Neural cell (in vitro differentiated cells): ENCODE results near the gene AXL. TPM values are rescaled to one million over a fixed set of nuclear protein-coding genes. Genes with fewer than 3 reads are reported as not detected.

ENCODE experiments used
- H2AFZ ChIP-seq: fragments of 200-600, 300-800 bp; sonication (generic), shearing (Covaris generic); 2 replicates; pipeline ENCODE4 v1.6.0; 2014; ENCODE audit warnings: low read depth, mild to moderate bottlenecking, antibody characterized with exemption, low read length, moderate library complexity
- H3F3A ChIP-seq: fragments of 200-600 bp; shearing (Covaris generic); 2 replicates; pipeline ENCODE4 v1.6.1; 2016; ENCODE audit warnings: mild to moderate bottlenecking, moderate library complexity, mixed read lengths, antibody characterized with exemption, low read length; ENCODE audit not compliant: insufficient read depth, poor library complexity, severe bottlenecking
- H3K27ac ChIP-seq: fragments of 200-600, 300-800 bp; sonication (generic), shearing (Covaris generic); 2 replicates; pipeline ENCODE4 v1.5.1; 2014; ENCODE audit warnings: mild to moderate bottlenecking, low read length, moderate library complexity
- H3K27me3 ChIP-seq: fragments of 300-800, 200-600 bp; sonication (generic), shearing (Covaris generic); 2 replicates; pipeline ENCODE4 v1.6.0; 2014; ENCODE audit warnings: mild to moderate bottlenecking, low read depth, low read length, moderate library complexity; ENCODE audit not compliant: insufficient read depth
- H3K36me3 ChIP-seq: fragments of 300-800, 200-600 bp; sonication (generic), shearing (Covaris generic); 2 replicates; pipeline ENCODE4 v1.5.1; 2014; ENCODE audit warnings: mild to moderate bottlenecking, antibody characterized with exemption, low read length, moderate library complexity; ENCODE audit not compliant: insufficient read depth
- H3K4me2 ChIP-seq: fragments of 300-800, 200-600 bp; sonication (generic), shearing (Covaris generic); 2 replicates; pipeline ENCODE4 v1.6.0; 2014; ENCODE audit warnings: mild to moderate bottlenecking, low read length
- H3K4me3 ChIP-seq: fragments of 300-800, 200-600 bp; sonication (generic), shearing (Covaris generic); 2 replicates; pipeline ENCODE4 v1.5.1; 2014; ENCODE audit warnings: mild to moderate bottlenecking, low read length, moderate library complexity
- H3K79me2 ChIP-seq: fragments of 200-600 bp; shearing (Covaris generic); replicated peaks from 2 replicates; pipeline ENCODE4 v1.6.0; 2014; ENCODE audit warnings: mild to moderate bottlenecking, low read length, moderate library complexity; ENCODE audit not compliant: insufficient read depth
- H3K9ac ChIP-seq: fragments of 300-800, 200-600 bp; sonication (generic), shearing (Covaris generic); 2 replicates; pipeline ENCODE4 v1.6.1; 2016; ENCODE audit warnings: mild to moderate bottlenecking, low read length, mixed read lengths
- H3K9me2 ChIP-seq: fragments of 200-600 bp; shearing (Covaris generic); 2 replicates; pipeline ENCODE4 v1.6.1; 2016; ENCODE audit warnings: mild to moderate bottlenecking, low read length, mixed read lengths; ENCODE audit not compliant: insufficient read depth
- H3K9me3 ChIP-seq: fragments of 200-600, 300-800 bp; sonication (generic), shearing (Covaris generic); 2 replicates; pipeline ENCODE4 v1.6.1; 2016; ENCODE audit warnings: mild to moderate bottlenecking, mixed run types, low read length, moderate library complexity, mixed read lengths
- H4K20me1 ChIP-seq: fragments of 200-600 bp; shearing (Covaris generic); 2 replicates; pipeline ENCODE4 v1.6.1; 2016; ENCODE audit warnings: mild to moderate bottlenecking, mixed run types; ENCODE audit not compliant: insufficient read depth
- EP300 ChIP-seq: fragments of 450-650 bp; conservative IDR thresholded peaks from 2 replicates; pipeline ENCODE4 v1.6.1; 2014; ENCODE audit warnings: antibody characterized with exemption, mild to moderate bottlenecking, moderate library complexity; ENCODE audit not compliant: poor library complexity, severe bottlenecking
- EZH2 ChIP-seq: fragments of 200-600, 300-800 bp; shearing (Covaris generic), sonication (generic); IDR thresholded peaks from 2 replicates; pipeline ENCODE4 v1.6.1; 2014; ENCODE audit warnings: antibody characterized with exemption, low read length, borderline replicate concordance, mild to moderate bottlenecking; ENCODE audit not compliant: insufficient read depth, poor library complexity, severe bottlenecking
- MXI1 ChIP-seq: fragments of 450-650 bp; conservative IDR thresholded peaks from 2 replicates; pipeline ENCODE4 v1.6.1; 2014; ENCODE audit warnings: antibody characterized with exemption, mild to moderate bottlenecking; ENCODE audit not compliant: poor library complexity, severe bottlenecking
- POLR2AphosphoS5 ChIP-seq: IDR thresholded peaks from 2 replicates; pipeline ENCODE4 v1.6.1; 2012
- RAD21 ChIP-seq: fragments of 450-650 bp; conservative IDR thresholded peaks from 2 replicates; pipeline ENCODE4 v1.6.1; 2014; ENCODE audit warnings: antibody characterized with exemption, mild to moderate bottlenecking, moderate library complexity
- SMC3 ChIP-seq: fragments of 450-650 bp; conservative IDR thresholded peaks from 2 replicates; pipeline ENCODE4 v1.6.1; 2014; ENCODE audit warnings: antibody characterized with exemption, mild to moderate bottlenecking, moderate library complexity; ENCODE audit not compliant: poor library complexity
- TAF1 ChIP-seq: IDR thresholded peaks from 2 replicates; pipeline ENCODE4 v1.6.1; 2012; ENCODE audit warnings: low read depth
- polyA plus RNA-seq: library from polyadenylated mRNA; depleted of rRNA; stranded (reverse); fragments of >200 nt; gene quantifications from 2 replicates; pipeline ENCODE4 v1.2.3, GENCODE V29; 2014
- TF ChIP-seq, protein P1 (sequence below): fragments of 450-650 bp; IDR thresholded peaks from 2 replicates; pipeline ENCODE4 v1.5.1; 2014; ENCODE audit warnings: antibody characterized with exemption, mild to moderate bottlenecking, moderate library complexity; ENCODE audit not compliant: poor library complexity, severe bottlenecking
- TF ChIP-seq, protein P2 (sequence below): IDR thresholded peaks from 2 replicates; pipeline ENCODE4 v1.6.1; 2012; ENCODE audit warnings: borderline replicate concordance

AXL gene
- polyA plus RNA-seq, 1 donor from 2014 or later: 0.10 TPM

DNA sequence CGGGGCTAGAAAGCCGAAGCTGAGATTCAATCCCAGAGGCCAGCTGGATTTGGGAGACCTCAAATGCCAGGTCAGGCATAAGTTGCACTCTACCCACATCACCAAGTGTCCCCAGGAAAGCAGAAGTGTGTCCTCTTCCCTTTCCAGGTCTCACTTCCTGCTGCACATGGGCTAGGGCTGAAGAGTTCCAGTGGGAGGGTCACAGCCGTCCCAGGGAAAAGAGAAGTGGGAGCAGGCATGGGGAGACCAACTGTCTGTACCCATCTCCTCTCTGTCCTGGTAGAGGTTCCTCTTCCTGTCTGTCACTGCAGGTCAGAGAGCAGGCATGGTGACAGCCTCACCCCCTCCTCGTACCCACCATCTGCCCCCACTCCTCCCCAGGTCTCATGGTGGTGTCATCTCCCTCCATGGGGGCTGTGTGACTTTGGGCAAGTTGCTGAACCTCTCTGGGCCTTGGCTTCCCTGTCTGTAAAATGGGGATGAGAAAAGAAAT lies 14.8 kb downstream of the AXL start:
- Histone ChIP-seq H3K27me3 (no peaks in the 10 kb centered on the region), H3K27ac (no peak overlapping the region), H3F3A (no peaks in the 10 kb centered on the region), H4K20me1 (no peaks in the 10 kb centered on the region), H3K4me3 (no peak overlapping the region), H3K9me3 (no peaks in the 10 kb centered on the region), H3K4me2 (no peak overlapping the region), H3K9me2 (no peaks in the 10 kb centered on the region), H3K9ac (no peak overlapping the region), H3K36me3 (no peaks in the 10 kb centered on the region), H3K79me2 (no peaks in the 10 kb centered on the region), H2AFZ (no peak overlapping the region)
- TF ChIP-seq SMC3: no peak
- TF ChIP-seq POLR2AphosphoS5: no peak
- no peak for TF ChIP-seq TAF1
- TF ChIP-seq, protein P1, sequence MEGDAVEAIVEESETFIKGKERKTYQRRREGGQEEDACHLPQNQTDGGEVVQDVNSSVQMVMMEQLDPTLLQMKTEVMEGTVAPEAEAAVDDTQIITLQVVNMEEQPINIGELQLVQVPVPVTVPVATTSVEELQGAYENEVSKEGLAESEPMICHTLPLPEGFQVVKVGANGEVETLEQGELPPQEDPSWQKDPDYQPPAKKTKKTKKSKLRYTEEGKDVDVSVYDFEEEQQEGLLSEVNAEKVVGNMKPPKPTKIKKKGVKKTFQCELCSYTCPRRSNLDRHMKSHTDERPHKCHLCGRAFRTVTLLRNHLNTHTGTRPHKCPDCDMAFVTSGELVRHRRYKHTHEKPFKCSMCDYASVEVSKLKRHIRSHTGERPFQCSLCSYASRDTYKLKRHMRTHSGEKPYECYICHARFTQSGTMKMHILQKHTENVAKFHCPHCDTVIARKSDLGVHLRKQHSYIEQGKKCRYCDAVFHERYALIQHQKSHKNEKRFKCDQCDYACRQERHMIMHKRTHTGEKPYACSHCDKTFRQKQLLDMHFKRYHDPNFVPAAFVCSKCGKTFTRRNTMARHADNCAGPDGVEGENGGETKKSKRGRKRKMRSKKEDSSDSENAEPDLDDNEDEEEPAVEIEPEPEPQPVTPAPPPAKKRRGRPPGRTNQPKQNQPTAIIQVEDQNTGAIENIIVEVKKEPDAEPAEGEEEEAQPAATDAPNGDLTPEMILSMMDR: no peak
- TF ChIP-seq MXI1: no peak
- TF ChIP-seq RAD21: no peak
- TF ChIP-seq EP300: no peak
- TF ChIP-seq EZH2: no peak
- TF ChIP-seq, protein P2, sequence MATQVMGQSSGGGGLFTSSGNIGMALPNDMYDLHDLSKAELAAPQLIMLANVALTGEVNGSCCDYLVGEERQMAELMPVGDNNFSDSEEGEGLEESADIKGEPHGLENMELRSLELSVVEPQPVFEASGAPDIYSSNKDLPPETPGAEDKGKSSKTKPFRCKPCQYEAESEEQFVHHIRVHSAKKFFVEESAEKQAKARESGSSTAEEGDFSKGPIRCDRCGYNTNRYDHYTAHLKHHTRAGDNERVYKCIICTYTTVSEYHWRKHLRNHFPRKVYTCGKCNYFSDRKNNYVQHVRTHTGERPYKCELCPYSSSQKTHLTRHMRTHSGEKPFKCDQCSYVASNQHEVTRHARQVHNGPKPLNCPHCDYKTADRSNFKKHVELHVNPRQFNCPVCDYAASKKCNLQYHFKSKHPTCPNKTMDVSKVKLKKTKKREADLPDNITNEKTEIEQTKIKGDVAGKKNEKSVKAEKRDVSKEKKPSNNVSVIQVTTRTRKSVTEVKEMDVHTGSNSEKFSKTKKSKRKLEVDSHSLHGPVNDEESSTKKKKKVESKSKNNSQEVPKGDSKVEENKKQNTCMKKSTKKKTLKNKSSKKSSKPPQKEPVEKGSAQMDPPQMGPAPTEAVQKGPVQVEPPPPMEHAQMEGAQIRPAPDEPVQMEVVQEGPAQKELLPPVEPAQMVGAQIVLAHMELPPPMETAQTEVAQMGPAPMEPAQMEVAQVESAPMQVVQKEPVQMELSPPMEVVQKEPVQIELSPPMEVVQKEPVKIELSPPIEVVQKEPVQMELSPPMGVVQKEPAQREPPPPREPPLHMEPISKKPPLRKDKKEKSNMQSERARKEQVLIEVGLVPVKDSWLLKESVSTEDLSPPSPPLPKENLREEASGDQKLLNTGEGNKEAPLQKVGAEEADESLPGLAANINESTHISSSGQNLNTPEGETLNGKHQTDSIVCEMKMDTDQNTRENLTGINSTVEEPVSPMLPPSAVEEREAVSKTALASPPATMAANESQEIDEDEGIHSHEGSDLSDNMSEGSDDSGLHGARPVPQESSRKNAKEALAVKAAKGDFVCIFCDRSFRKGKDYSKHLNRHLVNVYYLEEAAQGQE: no peak

DNA sequence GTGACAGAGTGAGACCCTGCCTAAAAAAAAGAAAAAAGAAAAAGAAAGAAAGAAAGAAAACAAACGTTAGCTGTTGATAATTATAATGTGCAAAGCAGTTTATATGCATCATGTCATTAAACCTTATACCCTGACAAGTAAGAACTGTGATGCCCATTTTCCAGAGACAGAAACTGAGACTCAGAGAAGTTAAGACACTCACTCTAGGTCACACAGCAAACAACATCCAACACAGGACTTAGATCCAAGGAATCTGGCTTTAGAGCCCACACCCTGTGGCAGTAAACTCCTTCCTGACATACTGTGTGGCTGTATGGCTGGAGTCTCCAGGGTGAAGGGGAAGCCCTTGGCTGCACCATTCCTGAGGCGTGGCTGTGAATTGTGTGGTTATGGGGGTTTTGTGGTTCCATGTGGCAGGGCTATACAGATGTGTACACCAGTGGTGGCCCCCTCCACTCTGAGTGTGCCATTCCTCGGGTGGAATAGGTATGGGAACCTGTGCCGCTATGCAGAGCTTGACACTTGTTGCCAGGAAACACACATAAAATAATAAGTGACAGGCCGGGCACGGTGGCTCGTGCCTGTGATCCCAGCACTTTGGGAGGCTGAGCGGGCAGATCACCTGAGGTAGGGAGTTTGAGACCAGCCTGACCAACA lies 15.6 kb downstream of the AXL start:
- Histone ChIP-seq H3K9ac (no peak overlapping the region), H3K79me2 (no peaks in the 10 kb centered on the region), H3K4me3 (no peak overlapping the region), H3K4me2 (no peak overlapping the region), H3F3A (no peaks in the 10 kb centered on the region), H3K9me3 (no peaks in the 10 kb centered on the region), H3K27ac (no peak overlapping the region), H4K20me1 (no peaks in the 10 kb centered on the region), H3K9me2 (no peaks in the 10 kb centered on the region), H2AFZ (no peak overlapping the region), H3K36me3 (no peaks in the 10 kb centered on the region), H3K27me3 (no peaks in the 10 kb centered on the region)
- TF ChIP-seq MXI1 (no peak), TAF1 (no peak), EZH2 (no peak), SMC3 (no peak), EP300 (no peak), POLR2AphosphoS5 (no peak), RAD21 (no peak)
- TF ChIP-seq, protein P1: no peak
- TF ChIP-seq, protein P2: no peak
